ENCODE measurements around the gene TRPM7.

DNA sequence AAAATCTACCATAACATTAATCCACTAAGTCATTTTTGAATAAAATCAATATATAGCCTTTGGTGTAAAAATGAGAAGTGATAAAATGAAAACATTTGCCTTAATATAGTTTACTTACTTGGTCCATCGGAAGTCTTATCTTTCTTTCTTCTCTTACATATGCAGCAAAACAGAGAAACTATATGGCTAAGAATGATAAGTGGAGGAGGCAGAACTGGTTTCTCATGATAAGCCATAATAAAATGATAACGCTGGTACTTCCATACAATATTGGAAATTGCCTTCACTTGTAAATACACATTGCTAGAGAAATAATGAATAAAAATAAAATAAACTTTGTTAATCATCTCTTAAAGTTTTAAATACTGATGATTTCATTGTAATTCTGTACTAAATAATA lies 92.3 kb downstream of the TRPM7 start:
- TF ChIP-seq, protein P1, sequence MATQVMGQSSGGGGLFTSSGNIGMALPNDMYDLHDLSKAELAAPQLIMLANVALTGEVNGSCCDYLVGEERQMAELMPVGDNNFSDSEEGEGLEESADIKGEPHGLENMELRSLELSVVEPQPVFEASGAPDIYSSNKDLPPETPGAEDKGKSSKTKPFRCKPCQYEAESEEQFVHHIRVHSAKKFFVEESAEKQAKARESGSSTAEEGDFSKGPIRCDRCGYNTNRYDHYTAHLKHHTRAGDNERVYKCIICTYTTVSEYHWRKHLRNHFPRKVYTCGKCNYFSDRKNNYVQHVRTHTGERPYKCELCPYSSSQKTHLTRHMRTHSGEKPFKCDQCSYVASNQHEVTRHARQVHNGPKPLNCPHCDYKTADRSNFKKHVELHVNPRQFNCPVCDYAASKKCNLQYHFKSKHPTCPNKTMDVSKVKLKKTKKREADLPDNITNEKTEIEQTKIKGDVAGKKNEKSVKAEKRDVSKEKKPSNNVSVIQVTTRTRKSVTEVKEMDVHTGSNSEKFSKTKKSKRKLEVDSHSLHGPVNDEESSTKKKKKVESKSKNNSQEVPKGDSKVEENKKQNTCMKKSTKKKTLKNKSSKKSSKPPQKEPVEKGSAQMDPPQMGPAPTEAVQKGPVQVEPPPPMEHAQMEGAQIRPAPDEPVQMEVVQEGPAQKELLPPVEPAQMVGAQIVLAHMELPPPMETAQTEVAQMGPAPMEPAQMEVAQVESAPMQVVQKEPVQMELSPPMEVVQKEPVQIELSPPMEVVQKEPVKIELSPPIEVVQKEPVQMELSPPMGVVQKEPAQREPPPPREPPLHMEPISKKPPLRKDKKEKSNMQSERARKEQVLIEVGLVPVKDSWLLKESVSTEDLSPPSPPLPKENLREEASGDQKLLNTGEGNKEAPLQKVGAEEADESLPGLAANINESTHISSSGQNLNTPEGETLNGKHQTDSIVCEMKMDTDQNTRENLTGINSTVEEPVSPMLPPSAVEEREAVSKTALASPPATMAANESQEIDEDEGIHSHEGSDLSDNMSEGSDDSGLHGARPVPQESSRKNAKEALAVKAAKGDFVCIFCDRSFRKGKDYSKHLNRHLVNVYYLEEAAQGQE (IDR thresholded peaks at IDR 0.05), result no peak
- no peak for TF ChIP-seq SP1 (IDR thresholded peaks at IDR 0.05)
- no peak for TF ChIP-seq TAF1 (conservative IDR thresholded peaks at IDR 0.05)
- TF ChIP-seq, protein P2, sequence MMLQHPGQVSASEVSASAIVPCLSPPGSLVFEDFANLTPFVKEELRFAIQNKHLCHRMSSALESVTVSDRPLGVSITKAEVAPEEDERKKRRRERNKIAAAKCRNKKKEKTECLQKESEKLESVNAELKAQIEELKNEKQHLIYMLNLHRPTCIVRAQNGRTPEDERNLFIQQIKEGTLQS (IDR thresholded peaks at IDR 0.05), result no peak

All from liver (tissue), 2 donors.